22Rv1 (cell line): ENCODE measurements around the gene GABRG2.

Experiments
- CTCF ChIP-seq: fragments of 450-650 bp; IDR thresholded peaks from 2 replicates; pipeline ENCODE4 v1.5.1; 2017; ENCODE audit warnings: mild to moderate bottlenecking
- ZFX ChIP-seq: fragments of 450-650 bp; IDR thresholded peaks from 2 replicates; pipeline ENCODE4 v1.6.1; 2017; ENCODE audit warnings: antibody characterized with exemption, borderline replicate concordance

GRCh38 chr5:162096448-162096847 is 28.9 kb downstream of the GABRG2 start:
- TF ChIP-seq CTCF, result peak; percentile 12; the same call in 1 of the 2 replicates
- TF ChIP-seq ZFX, result no peak
